ENCODE data around the gene ANKRD35. TPM values are rescaled to one million over a fixed set of nuclear protein-coding genes. Genes with fewer than 3 reads are reported as not detected.
A peak's percentile ranks its signal among the peaks of the same experiment; 100 is the strongest.

The ANKRD35 gene
- total RNA-seq, 1 donor from 2014 or later = 0.13 TPM

DNA sequence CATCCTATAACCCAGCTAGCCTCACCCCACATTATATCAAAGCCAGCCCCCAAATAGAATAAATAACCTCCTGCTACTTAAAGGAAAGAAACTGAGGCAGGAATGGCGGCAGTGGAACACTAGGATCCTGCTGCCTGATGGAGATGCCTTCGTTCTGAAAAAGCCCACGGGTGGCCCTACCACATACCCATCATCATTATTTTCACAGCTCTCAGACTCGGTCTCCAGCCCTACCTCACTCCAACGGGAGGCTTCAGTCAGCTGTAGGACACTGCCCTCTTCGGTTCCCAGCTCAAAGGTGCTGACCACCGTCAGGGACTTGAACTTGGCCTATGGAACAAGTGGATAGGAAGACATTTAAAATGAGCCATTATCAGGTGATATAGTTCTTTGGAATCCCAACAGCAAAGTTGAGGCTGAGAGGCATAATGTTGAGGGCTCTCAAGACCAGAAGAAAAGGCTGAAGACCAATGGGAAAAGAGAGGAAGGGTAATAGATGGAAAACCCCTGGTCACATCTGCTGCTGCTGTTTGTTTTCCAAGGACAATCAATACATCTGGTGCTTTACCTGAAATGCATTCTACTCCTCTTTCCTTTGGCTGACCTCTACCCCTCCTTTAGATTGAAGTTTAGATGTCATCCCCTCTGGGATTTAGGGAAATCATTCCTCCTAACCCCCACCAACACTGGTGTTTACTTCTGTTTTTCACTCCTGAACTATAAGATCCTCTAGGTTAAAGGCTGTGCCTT lies 7.8 kb upstream of the ANKRD35 start:
- no peak for DNase-seq (ENCODE audit: low read depth)

DNA sequence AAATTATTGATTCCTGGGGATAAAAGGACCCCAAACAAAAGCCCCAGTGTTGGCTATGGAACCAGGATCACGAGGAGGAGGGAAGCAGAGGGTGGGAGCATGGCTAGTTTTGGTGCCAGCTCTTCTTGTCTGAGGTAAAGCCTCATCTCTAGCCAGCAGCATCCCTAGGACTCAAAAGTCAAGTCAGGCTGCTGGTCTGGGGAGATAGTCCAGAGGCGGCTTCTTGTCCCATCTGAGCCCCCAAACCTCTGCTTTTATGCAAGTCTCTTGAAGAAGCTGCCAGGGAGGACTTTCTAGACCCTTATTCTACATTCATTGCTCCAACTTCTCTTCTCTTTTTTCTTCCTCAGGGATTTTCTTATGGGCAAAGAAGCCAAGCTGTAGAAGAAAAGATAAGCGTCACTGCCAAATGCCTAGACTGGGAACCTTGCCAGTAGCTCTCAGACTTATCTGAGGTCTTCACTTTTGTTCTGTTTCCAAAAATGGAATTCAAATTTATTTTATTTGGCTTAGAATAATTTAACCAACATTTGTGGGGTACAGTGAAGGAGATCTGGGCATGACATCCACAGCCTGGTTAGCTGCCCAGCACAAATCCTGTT lies 6.9 kb upstream of the ANKRD35 start:
- DNase-seq (ENCODE audit: low read depth) = peak; percentile 67

DNA sequence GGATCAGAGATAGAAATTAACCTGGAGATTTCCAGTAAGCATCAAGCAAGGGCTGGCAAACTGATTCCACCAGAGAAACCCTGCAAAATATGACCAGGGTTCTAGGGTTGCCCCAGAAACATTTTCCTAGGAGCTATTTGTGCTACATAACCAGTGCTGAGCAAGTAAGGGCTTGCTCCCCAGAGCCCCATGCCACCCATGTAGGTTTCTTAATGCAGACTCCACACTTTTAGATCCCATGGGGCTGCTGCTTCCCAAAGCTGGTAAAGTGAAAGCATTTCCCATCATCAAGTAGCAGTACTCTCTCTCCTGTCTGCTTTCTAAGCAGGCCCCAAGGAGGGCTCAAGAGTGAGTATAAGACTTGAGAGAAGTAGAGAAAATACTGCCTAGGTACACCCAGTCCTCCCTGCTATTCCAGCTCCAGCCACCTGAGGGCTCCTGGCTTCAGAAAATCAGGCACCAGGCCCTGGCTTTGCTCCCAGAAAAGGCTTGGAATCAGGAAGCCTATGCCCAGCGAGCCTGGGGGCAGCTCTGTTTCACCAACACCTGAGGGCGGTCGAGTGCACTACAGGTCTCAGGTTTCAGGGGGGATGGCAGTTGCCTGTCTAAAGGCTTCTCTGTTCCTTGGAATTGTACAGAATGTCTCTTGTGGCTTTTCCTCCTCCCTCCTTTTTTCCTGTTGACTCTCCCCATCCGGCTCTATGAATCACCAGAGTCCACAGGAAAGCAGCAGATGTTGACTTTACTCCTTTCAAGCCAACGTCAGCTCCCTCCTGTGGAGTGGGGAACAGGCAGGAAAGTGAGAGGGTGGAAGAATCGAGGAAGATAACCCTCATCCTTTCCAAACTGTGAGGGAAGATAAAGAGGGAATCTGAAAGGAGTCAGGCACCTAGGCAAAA lies 6.2 kb upstream of the ANKRD35 start:
- DNase-seq (ENCODE audit: low read depth) = peak; percentile 99

DNA sequence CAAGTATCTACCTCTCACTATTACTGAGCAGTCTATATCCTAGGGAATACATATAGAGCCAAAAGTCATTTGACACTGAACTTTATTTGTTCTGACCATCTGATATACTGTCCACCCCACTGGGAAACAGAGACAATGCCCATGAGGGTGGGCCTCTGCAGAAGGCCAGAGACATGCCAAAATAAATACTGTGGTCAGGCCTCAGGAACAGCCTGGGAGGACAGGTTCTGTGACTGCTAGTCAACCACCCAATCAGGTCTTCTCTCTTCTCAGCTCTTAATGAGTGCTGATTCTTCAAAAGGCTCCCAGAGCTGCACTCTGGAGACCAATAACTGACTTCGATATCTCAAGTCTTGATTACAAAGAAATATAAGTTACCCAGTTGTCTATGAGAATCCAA lies 5.5 kb upstream of the ANKRD35 start:
- peak; percentile 83 for DNase-seq (ENCODE audit: low read depth)

DNA sequence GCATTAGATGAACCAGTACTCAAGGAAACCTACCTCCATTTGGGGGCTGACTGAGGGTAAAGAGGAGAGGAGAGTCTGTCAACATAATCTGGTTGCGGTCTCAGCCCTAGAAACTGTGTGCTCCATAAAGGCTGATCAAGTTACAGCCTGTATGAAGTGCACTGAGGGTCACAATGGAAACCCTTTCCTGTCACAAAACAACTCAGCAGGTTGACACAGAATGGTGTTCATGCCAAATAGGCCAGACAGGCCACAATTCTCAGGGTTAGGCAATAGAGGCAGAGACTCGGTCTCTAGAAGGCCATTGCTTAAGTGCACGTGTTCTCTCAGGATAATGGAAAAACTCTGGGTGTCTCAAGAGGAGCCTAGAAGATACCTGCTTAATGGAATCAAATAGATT lies 4.1 kb upstream of the ANKRD35 start:
- DNase-seq (ENCODE audit: low read depth) = no peak

DNA sequence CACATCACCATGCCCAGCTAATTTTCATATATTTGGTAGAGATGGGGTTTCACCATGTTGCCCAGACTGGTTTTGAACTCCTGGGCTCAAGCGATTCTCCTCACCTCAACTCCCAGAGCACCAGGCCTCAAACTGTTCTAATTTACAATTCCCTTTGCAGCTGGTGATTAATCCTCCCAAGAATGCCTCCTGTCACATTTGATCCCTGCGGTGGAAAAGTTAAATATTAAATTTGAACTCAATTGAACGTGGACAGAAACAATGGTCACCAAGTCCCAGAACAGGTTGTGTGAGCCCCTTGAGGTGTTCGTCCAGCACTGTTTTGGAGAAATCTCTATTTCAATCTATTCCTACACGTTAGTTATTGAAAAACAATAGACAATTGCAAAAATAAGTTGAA lies 2.0 kb upstream of the ANKRD35 start:
- peak; percentile 20 for DNase-seq (ENCODE audit: low read depth)

DNA sequence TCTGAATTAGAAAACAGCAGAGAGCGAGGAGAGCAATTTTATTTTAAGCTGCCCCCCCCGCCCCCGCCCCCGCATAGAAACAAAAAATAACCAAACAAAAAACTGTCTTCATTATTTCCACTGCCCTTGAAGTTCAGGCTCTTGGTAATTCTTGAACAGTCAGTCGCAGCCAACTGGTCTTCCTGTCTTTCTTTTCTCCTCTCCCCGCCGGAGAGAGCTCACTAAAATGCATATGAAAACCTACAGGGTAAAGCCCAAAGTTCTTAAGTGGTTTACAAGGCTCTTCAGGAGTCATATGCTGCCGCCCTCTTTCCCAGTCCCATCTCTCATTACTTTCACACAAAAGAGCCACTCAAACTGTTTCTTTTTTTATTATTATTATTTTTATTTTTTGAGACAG lies 1.1 kb upstream of the ANKRD35 start:
- no peak for DNase-seq (ENCODE audit: low read depth)

DNA sequence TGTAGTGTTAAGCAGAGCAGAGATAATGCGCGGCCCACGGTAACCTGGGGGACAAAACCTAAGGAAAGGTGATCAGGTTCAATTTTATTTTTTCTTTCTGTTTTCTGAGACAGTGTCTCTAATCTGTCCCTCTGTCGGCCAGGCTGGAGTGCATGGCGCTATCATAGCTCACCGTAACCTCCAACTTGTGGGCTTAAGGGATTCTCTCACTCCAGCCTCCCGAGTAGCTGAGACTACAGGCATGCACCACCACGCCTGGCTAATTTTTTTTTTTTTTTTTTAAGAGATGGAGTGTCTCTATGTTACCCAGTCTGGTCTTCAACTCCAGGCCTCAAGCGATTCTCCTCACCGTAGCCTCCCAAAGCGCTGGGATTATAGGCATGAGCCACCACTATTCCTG lies 724 bp upstream of the ANKRD35 start:
- DNase-seq (ENCODE audit: low read depth) = no peak

DNA sequence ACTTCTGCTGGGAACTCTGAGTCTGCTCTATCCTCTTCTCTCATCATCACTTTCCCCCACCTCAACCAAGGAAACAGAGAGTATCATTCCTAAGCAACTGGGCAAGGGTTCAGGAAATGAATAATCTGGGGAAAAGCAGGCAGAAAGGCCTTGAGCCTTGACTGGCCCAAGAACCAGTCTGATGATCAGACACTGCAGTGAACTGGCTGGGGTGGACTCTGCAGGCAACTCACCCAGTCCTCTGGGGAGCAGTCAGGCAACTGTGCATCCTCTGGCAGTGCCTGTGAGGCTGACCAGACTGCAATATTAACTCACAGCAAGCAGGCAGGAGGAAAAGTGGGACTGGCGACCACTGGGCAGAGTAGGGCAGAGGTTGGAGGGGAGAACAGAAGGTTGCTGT lies 991 bp downstream of the ANKRD35 start:
- no peak for DNase-seq (ENCODE audit: low read depth)

DNA sequence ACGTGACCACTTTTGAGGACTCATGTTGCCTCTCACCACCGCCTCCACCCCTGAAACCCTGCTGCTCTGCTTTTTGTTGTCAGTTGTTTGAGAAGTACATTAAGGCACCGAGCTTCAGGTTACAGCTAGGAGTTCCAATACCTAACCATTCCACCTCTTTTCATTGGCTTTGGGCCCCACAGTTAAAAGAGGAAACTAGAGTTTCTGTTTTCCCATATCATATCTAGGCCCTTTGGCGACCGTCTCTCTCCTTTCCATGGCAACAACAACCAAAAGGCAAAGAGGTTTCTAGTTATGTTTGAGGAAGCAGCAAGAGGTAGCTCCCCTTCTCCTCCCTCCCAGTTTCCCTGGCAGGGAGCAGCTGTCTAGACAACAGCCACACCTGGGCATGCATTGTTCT lies 5.9 kb downstream of the ANKRD35 start:
- no peak for DNase-seq (ENCODE audit: low read depth)

DNA sequence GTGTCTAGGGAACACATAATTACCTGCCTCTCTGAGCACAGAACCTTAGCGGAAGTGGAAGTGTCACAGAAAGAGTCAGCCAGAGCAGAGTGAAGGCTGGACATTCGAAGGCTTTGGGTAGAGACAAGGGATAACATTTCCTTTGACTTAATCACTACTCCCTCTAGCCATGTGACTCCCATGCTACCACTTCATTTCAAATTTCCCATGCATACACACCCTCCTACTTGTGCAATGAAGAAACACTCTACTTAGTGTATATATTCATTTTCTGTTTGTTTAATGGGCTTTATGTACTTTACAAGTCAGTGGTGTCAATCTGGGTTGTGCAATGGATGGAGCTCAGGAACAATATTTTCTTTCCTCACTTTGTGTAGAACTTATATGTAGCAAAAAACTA lies 6.9 kb downstream of the ANKRD35 start:
- DNase-seq (ENCODE audit: low read depth) = no peak

DNA sequence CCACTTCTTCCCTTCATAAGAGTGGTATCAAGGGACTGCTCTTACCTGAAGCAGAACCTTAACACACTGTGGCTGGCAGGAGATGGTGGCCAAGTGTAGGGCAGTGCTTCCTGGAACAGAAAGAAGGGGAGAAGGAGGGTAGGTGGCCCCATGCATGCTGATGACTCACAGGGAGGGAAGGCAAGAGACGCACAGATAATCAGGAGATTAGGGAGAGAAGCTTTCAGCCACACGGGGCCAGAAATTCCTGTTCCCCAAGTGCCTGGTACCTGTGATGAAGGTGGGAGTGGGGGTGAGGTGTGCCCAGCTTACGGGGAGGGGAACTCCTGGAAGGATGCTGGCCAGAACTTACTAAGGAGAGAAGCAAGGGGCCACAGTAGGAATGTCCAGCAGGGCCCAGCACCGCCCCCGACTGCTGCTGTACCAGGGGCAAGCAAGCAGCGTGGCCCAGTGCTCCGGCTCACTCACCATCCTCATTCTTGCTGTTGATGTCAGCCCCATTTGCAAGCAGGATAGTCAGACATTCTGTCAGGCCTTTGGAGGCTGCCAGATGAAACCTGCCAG lies 7.7 kb downstream of the ANKRD35 start:
- no peak for DNase-seq (ENCODE audit: low read depth)

DNA sequence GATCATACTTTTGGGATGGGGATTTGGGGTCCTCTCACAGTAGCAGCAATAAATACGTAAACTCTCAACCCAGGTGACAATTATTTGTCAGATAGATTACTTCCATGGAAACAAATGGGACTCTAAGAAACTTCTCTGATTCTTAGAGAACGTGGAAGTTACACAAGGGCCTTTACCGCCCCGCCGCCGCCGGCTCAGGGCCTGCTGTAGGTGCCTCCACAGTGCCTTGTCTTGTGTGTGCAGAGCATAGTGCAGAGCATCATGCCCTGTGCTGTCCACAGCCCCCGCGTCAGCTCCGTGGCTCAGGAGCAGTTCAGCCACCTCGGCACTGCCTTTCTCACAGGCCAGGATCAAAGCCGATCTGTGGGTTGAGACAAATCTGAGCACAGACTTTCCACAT lies 11.0 kb downstream of the ANKRD35 start:
- no peak for DNase-seq (ENCODE audit: low read depth)

DNA sequence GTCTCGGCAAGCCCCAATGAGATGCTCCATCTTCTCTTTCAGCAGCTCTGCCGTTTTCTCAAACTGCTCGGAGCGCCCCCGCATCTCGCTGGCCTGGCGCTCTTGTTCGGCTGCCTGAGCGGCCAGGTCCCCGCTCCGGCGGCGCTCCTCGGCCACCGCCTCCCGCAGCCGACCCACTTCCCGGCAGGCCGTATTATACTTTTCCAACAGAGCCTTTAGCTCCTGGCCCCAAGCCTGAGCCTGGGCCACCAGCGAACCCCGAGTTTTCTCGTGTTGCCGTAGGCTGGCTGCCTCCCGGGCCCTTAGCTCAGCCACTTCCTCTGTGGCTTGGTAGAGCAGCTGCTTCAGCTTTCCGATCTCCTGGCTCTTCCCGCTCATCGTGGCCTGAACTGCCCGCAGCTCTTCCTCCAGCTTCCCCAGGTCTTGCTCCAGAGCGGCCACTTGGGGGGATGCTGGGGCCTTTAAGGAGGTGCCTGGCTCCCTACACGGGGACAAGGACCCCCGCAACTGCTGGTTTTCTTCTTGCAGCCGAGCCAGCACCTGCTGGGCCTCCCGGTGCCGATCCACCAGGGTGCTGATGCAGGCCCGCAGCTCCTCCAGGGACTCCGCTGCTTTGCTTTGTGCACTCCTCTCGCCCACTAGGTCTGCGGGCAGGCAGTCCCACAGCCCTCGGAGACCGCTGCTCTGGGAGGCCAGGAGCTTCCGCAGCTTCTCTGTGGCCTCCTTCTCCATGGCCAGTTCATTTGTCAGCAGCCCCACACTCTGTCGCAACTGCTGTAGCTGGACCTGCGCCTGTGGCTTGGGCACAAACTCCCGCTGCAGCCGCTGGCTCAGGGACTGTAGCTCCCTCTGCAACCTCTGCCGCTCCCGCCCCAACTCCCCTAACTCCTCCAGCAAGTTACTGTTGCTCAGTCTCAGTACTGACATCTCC lies 13.4 kb downstream of the ANKRD35 start:
- DNase-seq (ENCODE audit: low read depth) = peak; percentile 73

DNA sequence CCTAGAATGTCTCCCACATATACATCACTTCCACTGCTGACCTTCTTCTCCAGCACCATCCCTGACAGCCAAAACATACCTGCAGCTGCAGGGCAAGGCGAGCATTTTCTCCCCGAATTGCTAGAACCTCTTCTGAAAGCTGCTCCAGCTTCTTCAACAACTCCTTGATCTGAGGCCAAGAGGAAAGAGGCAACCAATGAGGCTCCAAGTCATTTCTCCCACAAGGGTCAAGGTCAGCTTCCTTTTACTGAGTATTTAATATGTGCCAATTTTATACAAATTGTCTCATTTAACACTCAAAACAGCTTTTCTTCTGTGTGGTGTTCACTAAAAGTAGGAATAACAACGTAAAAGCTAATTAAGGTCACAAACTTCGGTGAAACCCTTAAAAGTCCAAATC lies 17.4 kb downstream of the ANKRD35 start:
- DNase-seq (ENCODE audit: low read depth) = no peak

DNA sequence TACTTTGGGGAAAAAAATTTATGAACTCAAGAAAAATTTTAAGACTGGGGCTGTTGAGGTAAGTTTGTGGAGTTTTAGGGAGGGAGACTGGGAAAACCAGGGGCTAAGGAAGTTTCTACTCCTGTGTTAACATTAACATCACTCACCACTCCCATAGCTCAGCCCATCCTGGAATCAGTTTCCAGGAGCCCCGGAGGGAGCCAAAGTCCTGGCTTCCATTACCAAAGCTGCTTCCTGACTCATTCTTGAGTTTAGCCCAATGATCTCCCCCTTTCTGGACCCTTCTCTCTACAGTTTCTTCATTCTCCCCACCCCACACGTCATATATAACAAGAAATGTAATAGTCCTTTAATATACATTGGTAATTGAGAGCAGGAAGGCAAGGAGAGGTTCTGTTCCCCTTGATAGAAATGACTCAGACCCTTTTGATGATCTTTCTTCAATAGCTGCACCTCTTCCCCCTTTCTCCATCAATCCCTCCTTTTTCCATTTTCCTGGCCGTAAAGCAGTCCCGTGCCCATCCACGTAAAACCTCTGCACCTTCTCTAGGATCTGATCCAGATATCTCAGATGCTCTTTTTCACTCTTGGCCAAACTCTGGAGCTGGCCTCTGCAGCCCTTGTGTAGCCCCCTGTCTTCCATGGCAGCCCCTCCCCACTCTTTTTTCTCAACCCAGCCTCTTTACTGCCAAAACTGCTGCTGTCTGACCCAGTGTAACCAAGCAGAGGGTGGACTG lies 22.2 kb downstream of the ANKRD35 start:
- no peak for DNase-seq (ENCODE audit: low read depth)

DNA sequence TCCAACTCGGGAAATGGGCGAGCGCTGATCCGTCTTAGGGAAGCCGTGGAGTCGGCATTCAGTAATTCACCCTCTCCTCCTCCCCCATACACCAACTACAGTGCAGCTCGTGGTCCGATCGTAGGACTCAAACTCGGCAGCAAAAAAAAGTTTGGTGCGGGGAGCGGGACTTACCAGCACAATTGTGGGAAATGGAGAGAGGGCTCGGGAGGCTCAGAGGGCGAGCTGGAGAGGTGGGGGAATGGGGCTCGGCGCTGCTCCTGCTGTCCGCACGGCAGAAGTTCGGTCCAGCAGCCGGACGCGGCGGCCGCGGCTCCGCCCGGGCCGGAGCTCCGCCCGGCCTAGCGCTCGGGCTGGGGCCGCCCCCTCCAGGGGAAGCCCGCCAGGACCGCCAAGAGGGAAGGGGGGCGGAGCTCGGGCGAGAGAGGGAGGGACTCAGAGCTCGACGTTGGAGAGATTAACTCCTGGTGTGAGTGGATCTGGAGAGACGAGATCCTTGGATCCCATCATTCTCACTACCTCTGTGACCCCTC lies 26.1 kb downstream of the ANKRD35 start:
- peak; percentile 92 for DNase-seq (ENCODE audit: low read depth)

DNA sequence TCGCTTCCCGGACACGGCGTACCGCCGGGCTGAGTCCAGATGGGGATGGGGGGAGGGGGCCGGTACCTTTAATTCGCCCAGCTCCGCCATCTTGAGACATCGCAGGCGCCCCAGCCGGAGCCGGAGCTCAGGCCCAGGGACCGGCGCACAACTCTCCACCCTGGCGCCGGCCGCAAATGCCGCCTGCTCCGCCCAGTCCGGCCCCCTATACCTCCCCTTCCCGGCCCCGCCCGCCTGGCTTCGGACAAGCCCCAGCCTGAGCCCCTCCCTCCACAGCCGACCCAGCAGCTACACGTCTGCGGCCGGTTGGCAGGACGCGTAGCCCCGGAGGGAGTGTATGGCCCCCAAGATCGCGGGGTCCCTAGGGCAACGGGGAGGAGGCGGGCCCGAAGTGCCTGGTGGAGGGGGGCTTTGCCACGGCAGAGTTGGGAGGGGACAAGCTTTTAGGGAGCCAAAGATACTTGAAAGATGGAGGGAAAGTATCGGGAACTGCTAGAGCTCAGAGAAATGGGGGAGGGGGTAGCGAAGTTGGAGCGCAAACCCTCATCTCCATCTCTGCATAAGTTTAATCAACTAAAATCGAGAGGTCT lies 26.7 kb downstream of the ANKRD35 start, which contains the start of gene PIAS3:
TSS of gene PIAS3 (minus strand) at position 181 of the 590 bp plus-strand sequence. CDS start at position 90, 91 bp downstream.
- DNase-seq (ENCODE audit: low read depth) = peak; percentile 96

DNA sequence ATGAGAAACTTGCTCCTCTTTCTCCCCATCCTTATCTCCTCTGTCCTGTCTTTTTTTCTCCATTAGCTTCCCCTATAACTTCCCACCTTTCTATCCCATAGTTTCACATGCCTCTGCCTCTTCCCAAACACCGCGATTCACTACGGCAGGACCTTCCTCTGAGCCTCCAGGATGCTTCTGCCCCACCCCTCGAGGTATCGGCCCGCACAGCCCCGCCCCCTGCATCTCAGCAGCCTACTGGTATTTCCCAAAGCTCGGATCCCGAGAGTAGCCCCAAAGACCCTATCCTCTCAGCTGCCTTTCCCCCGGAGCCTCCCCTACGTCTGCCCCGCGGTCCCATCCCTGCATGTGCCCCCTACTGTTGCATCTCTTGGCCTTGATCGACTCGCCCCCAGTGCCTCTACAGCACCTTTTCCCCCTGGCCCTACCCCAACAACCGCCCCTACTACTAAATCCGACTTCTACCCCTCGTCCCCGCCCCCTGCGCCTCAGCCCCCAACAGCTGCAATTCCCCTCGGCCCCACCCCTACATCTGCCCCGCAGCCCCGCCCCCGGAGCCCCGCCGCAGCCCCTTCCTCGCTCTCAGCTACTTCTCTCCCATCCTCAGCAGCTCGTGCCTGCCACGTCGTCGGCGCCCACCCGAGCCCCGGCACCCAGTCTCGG lies 27.3 kb downstream of the ANKRD35 start:
- DNase-seq (ENCODE audit: low read depth) = peak; percentile 44
